ENCODE results near the gene SMC6. TPM values are rescaled to one million over a fixed set of nuclear protein-coding genes. Genes with fewer than 3 reads are reported as not detected.

Gene SMC6
- polyA plus RNA-seq, 1 donor from 2014 or later = 20.1 TPM

- H3K36me3 ChIP-seq (ENCODE audit: insufficient read depth, low read length) = no peaks in the 10 kb centered on the region
- no peak overlapping the region for H3K4me3 ChIP-seq (ENCODE audit: low read length)
- H3K4me2 ChIP-seq (ENCODE audit: low read length) = no peak overlapping the region
- no peak overlapping the region for H3K9ac ChIP-seq (ENCODE audit: low read length)
- H3F3A ChIP-seq (ENCODE audit: insufficient read depth, low read length, poor library complexity, severe bottlenecking) = no peaks in the 10 kb centered on the region
- TF ChIP-seq RAD21 (conservative IDR thresholded peaks at IDR 0.05) = no peak
- TF ChIP-seq EP300 (conservative IDR thresholded peaks at IDR 0.05; ENCODE audit: poor library complexity, severe bottlenecking) = no peak
- TF ChIP-seq, protein P1, sequence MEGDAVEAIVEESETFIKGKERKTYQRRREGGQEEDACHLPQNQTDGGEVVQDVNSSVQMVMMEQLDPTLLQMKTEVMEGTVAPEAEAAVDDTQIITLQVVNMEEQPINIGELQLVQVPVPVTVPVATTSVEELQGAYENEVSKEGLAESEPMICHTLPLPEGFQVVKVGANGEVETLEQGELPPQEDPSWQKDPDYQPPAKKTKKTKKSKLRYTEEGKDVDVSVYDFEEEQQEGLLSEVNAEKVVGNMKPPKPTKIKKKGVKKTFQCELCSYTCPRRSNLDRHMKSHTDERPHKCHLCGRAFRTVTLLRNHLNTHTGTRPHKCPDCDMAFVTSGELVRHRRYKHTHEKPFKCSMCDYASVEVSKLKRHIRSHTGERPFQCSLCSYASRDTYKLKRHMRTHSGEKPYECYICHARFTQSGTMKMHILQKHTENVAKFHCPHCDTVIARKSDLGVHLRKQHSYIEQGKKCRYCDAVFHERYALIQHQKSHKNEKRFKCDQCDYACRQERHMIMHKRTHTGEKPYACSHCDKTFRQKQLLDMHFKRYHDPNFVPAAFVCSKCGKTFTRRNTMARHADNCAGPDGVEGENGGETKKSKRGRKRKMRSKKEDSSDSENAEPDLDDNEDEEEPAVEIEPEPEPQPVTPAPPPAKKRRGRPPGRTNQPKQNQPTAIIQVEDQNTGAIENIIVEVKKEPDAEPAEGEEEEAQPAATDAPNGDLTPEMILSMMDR (IDR thresholded peaks at IDR 0.05; ENCODE audit: poor library complexity, severe bottlenecking) = no peak
- TF ChIP-seq, protein P2, sequence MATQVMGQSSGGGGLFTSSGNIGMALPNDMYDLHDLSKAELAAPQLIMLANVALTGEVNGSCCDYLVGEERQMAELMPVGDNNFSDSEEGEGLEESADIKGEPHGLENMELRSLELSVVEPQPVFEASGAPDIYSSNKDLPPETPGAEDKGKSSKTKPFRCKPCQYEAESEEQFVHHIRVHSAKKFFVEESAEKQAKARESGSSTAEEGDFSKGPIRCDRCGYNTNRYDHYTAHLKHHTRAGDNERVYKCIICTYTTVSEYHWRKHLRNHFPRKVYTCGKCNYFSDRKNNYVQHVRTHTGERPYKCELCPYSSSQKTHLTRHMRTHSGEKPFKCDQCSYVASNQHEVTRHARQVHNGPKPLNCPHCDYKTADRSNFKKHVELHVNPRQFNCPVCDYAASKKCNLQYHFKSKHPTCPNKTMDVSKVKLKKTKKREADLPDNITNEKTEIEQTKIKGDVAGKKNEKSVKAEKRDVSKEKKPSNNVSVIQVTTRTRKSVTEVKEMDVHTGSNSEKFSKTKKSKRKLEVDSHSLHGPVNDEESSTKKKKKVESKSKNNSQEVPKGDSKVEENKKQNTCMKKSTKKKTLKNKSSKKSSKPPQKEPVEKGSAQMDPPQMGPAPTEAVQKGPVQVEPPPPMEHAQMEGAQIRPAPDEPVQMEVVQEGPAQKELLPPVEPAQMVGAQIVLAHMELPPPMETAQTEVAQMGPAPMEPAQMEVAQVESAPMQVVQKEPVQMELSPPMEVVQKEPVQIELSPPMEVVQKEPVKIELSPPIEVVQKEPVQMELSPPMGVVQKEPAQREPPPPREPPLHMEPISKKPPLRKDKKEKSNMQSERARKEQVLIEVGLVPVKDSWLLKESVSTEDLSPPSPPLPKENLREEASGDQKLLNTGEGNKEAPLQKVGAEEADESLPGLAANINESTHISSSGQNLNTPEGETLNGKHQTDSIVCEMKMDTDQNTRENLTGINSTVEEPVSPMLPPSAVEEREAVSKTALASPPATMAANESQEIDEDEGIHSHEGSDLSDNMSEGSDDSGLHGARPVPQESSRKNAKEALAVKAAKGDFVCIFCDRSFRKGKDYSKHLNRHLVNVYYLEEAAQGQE (IDR thresholded peaks at IDR 0.05; ENCODE audit: borderline replicate concordance) = no peak
- no peak for TF ChIP-seq POLR2AphosphoS5 (IDR thresholded peaks at IDR 0.05)
- no peak for TF ChIP-seq MXI1 (conservative IDR thresholded peaks at IDR 0.05; ENCODE audit: poor library complexity, severe bottlenecking)
- no peak for TF ChIP-seq SMC3 (conservative IDR thresholded peaks at IDR 0.05; ENCODE audit: poor library complexity)
- no peak for TF ChIP-seq TAF1 (IDR thresholded peaks at IDR 0.05; ENCODE audit: low read depth)
- no peak for TF ChIP-seq EZH2 (IDR thresholded peaks at IDR 0.05; ENCODE audit: borderline replicate concordance, insufficient read depth, low read length, poor library complexity, severe bottlenecking)
- no peaks in the 10 kb centered on the region for H4K20me1 ChIP-seq (ENCODE audit: insufficient read depth)
- H3K79me2 ChIP-seq (replicated peaks; ENCODE audit: insufficient read depth, low read length) = no peaks in the 10 kb centered on the region
- H3K9me3 ChIP-seq (ENCODE audit: low read length) = no peaks in the 10 kb centered on the region
- no peak overlapping the region for H3K27ac ChIP-seq (ENCODE audit: low read length)
- no peak overlapping the region for H2AFZ ChIP-seq (ENCODE audit: low read depth, low read length)
- no peaks in the 10 kb centered on the region for H3K9me2 ChIP-seq (ENCODE audit: insufficient read depth, low read length)
- no peaks in the 10 kb centered on the region for H3K27me3 ChIP-seq (ENCODE audit: insufficient read depth, low read depth, low read length)
Observed at GRCh38 chr2:17615147-17615546, 138.5 kb downstream of the SMC6 start.

- H3K9ac ChIP-seq (ENCODE audit: low read length) = no peak overlapping the region
- no peak overlapping the region for H3K4me2 ChIP-seq (ENCODE audit: low read length)
- no peak overlapping the region for H2AFZ ChIP-seq (ENCODE audit: low read depth, low read length)
- H3K4me3 ChIP-seq (ENCODE audit: low read length) = no peak overlapping the region
- no peaks in the 10 kb centered on the region for H3K36me3 ChIP-seq (ENCODE audit: insufficient read depth, low read length)
- no peaks in the 10 kb centered on the region for H3K9me3 ChIP-seq (ENCODE audit: low read length)
- H3K27me3 ChIP-seq (ENCODE audit: insufficient read depth, low read depth, low read length) = no peaks in the 10 kb centered on the region
- TF ChIP-seq RAD21 (conservative IDR thresholded peaks at IDR 0.05) (no peak), POLR2AphosphoS5 (IDR thresholded peaks at IDR 0.05) (no peak), TAF1 (IDR thresholded peaks at IDR 0.05; ENCODE audit: low read depth) (no peak), MXI1 (conservative IDR thresholded peaks at IDR 0.05; ENCODE audit: poor library complexity, severe bottlenecking) (no peak), EP300 (conservative IDR thresholded peaks at IDR 0.05; ENCODE audit: poor library complexity, severe bottlenecking) (no peak), SMC3 (conservative IDR thresholded peaks at IDR 0.05; ENCODE audit: poor library complexity) (no peak), EZH2 (IDR thresholded peaks at IDR 0.05; ENCODE audit: borderline replicate concordance, insufficient read depth, low read length, poor library complexity, severe bottlenecking) (no peak)
- TF ChIP-seq, protein P2 (IDR thresholded peaks at IDR 0.05; ENCODE audit: borderline replicate concordance) = no peak
- TF ChIP-seq, protein P1 (IDR thresholded peaks at IDR 0.05; ENCODE audit: poor library complexity, severe bottlenecking) = no peak
- H4K20me1 ChIP-seq (ENCODE audit: insufficient read depth) = no peaks in the 10 kb centered on the region
- H3F3A ChIP-seq (ENCODE audit: insufficient read depth, low read length, poor library complexity, severe bottlenecking) = no peaks in the 10 kb centered on the region
- H3K9me2 ChIP-seq (ENCODE audit: insufficient read depth, low read length) = no peaks in the 10 kb centered on the region
- H3K27ac ChIP-seq (ENCODE audit: low read length) = no peak overlapping the region
- no peaks in the 10 kb centered on the region for H3K79me2 ChIP-seq (replicated peaks; ENCODE audit: insufficient read depth, low read length)
Observed at GRCh38 chr2:17614174-17614930, 139.3 kb downstream of the SMC6 start.

All from neural cell (in vitro differentiated cells).